DND-41 (cell line): ENCODE data around the gene CFAP251.

Experiments
- CTCF ChIP-seq: IDR thresholded peaks from 2 replicates; pipeline ENCODE4 v1.5.1; 2012; ENCODE audit warnings: borderline replicate concordance, low read length, moderate library complexity, mild to moderate bottlenecking; ENCODE audit not compliant: poor library complexity, severe bottlenecking; ENCODE audit errors: extremely low read depth
- EZH2 ChIP-seq: IDR thresholded peaks from 3 replicates; pipeline ENCODE4 v1.6.1; 2012; ENCODE audit warnings: borderline replicate concordance, low read depth, mild to moderate bottlenecking, moderate library complexity, low read length, inconsistent platforms; ENCODE audit not compliant: severe bottlenecking

- TF ChIP-seq EZH2 (no peak), CTCF (no peak)
These were observed 126.9 kb downstream of the CFAP251 start for GRCh38 chr12:122045262-122045661.
